GM21576 (cell line): ENCODE measurements around the gene RDH14.
A peak's percentile ranks its signal among the peaks of the same experiment; 100 is the strongest.

Experiments
- ATAC-seq: cut with Tn5 transposase; IDR thresholded peaks from one replicate; pipeline ENCODE4 v1.9.1; 2021; ENCODE audit warnings: mild to moderate bottlenecking, moderate library complexity; ENCODE audit not compliant: unreplicated experiment

The RDH14 gene, protein sequence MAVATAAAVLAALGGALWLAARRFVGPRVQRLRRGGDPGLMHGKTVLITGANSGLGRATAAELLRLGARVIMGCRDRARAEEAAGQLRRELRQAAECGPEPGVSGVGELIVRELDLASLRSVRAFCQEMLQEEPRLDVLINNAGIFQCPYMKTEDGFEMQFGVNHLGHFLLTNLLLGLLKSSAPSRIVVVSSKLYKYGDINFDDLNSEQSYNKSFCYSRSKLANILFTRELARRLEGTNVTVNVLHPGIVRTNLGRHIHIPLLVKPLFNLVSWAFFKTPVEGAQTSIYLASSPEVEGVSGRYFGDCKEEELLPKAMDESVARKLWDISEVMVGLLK

DNA sequence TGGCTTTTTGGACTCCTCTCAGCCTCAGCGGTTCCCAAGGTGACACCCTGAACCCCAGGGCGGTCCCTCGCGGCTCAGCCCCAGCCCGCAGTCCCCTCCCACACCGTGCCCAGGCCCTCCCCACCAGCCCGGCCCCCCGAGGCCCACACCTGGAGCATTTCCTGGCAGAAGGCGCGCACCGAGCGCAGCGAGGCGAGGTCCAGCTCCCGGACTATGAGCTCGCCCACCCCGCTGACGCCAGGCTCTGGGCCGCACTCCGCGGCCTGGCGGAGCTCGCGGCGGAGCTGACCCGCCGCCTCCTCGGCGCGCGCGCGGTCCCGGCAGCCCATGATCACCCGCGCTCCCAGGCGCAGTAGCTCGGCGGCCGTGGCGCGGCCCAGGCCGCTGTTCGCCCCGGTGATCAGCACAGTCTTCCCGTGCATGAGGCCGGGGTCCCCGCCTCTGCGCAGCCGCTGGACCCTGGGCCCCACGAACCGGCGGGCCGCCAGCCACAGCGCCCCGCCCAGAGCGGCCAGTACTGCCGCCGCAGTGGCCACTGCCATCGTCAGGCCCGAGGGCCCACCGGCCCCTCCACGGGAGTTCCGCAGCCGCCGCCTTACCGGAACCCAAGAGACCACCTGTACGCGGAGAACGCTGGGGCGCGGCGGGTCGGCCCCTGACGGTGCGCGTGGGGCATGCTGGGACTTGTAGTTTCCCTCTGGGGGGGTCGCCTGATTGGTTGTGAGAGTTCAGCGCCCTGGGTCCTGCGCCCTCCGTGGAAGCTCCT lies at the start of gene RDH14:
RDH14 (minus strand) TSS at position 623 of the 766 bp plus-strand sequence; CDS start at position 542, 81 bp downstream.
- peak; percentile 95 for ATAC-seq

DNA sequence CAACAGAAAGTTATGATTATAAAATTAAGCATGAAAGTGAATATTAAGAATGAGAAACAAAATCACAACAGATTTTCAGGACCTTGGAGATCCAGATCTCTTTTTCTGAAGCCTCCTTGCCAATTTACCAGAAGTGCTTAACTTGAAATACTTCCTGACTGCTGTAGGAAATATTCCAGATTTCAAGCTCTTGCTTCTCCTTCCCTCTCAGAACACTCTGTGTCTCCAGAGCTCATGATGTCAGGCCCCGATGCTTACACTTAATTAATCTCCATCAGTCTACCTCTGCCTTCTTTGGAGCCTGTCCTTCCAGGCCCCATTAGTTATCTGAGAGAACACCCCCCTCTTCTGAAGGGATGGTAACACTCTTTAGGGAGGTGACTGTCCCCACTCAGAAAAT lies 49.6 kb upstream of the RDH14 start:
- ATAC-seq: no peak

DNA sequence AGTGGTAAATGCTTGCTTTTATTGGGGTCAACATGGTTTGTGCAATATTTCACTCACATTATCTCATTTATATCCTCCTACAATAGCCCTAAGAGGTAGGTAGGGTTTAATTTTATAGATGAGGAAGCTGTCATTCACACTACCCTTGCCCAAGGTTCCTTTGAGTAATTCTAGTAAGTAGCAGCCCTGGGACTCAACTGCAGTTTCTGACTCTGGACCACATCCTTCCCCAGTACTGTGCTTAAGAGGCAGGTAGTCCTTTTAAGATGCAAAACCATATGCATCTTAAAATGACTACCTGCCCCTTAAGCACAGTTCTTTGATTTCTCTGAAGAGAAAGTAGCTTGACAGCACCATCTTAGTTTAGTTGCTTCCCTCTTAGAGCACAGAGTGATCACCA lies 44.7 kb upstream of the RDH14 start:
- ATAC-seq: no peak

DNA sequence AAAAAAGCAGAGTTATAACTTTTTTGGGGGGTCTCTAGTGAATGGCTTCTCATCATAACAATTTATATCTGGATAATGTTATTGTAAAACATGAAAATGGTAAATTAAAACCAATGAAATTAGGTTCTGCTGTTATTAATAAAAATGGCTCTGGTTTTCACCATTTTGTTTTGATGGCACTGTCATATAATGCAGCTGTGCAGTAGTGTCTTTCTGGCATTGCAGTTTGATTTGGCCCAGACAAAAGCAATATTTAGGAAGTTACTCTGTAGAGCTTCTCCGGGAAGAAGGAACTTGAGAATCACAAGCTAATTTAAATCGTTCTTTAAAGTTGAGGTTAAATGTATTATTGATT lies 44.1 kb upstream of the RDH14 start:
- no peak for ATAC-seq

DNA sequence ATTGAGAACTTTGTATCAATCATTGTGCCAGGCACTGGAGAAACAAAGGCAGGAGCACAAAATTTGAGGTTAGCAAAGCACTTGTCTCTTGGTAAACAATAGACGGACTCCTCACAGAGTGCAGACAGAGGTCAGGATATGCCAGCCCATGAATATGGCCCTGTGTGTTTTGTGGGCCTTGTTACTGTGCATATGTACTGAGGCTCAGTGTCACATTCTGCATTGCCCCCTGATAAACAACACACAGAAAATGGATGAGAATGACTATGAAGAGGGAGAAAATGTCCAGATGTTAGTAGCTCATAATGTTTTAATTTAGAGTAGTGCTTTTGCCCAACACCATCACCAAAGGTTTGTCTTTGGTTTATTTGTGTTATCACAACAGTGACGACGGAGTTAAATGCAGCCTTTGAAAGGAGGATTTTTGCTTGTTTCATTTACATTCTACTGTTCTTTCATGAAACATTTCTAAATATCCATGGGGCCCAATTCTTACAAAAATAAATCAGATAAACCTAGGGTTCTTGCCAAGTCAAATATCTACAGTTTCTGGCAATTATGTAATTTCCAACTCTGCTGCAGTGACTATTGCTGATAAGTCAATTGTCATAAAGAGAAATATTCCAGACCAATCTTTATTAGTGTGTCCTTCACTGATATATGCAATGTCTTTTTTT lies 43.5 kb upstream of the RDH14 start:
- ATAC-seq: no peak

DNA sequence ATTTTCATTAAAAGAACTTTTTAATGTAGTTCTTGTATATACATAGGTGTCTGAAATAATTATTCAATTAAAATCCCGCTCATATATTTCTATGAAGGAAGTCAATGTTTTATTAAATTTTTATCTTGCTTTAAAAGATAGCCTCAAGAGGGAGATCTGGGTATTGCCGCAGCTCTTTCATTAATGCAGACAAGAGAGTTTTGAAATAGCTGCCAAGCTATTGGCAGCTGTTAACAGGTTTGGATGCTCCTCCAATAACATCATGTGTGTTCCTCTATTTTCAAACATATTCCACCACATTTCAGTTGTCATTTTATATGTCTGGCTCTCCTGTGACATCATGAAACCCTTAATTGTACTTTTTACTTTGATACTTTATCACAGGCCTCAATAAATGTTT lies 41.8 kb upstream of the RDH14 start:
- ATAC-seq: no peak

DNA sequence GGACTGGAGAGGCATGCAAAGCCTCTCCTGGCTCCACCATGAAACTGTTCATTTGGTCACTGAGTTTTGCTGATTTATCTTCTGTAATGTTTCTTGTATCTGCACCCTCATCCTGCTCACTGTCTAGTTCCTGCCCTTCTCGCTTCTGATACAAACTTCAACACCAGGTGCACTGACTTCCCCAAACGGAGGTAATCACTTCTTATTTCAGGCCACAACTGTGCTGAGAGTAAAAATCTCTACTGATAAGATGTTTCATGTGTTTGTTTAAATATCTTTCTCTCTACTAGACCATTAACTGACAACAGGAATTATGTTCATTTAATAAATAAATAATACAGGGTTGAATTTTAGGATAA lies 39.8 kb upstream of the RDH14 start:
- ATAC-seq: peak; percentile 57

DNA sequence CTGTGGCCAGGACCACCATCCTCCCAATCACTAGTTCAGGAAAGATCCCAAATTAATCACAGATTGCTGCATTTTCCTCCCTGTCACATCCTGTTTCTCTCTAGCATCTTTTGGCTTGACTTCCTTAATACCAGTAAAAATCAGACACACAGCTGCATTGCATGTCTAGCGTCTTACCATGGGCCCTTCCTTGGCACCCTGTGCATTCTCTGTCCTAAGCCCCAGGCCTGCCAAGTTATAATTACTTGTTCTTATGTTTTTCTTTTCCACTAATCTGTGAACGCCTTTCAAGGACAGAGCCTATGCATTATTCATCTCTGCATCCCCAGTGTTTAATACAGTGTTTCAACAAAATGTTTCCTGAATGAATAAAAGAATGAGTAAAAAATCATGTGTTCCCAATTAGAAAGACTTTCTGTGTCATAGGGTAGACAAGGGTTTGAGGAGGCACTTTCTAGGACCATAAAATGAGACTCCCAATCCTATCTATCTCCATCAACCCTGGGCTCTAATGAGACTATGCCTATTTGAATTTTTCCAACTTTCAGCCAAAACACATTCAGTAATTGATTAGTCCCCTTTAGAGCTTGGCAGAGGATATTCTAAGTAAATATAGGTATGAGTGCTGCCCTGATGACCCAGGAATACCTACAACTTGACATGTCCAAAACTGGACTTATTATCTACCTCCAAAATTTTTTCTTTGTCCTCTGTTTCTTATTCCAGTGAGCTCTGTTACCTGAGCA lies 39.2 kb upstream of the RDH14 start:
- no peak for ATAC-seq

DNA sequence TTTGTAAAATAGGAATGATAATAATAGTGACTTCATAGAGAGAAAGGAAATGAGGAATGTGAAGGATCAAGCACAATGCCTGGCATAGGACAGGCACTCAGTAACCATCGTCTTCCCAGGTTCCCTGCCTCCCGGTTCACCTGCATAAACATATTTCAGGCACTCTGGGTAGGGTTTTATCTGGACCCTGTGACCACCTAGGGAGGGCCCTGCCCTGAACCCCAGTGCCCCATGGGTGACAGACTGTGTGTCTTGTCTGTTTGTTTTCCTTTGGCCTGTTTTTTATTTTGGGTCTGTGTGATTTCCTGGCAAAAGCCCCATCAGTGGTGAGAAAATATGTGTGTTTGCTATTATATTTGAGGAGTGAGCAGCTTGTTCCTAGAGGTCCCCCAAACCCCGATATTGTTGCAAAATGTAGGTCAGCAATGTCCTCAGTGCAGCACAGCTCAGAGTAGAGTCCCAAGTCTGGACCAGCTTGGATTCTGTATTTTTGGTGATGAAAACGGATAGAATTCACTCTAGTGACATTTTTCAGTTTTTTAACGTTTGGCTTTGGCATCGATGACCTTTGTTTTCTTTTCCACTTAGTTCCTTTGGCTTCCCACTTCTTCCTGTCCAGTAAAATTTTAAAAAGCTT lies 38.5 kb upstream of the RDH14 start:
- no peak for ATAC-seq

DNA sequence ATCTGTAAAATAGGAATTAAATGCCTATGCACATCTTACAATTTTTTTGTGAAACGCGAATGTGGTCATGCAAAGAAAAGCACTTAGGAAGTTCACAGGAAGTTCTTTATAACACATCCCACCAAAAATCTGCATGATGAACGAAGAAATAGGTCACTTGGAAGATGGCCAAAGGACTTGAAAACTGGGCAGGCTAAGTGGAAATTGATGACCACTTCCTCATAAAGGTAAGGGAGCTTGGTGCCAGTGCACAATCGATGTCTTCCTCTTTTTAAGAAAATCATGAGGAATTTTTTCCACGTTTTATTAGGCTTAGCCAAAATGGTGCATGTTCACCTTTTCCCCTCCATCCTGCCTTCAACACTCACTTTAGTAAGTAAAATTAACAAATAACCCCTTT lies 37.2 kb upstream of the RDH14 start:
- ATAC-seq: no peak

DNA sequence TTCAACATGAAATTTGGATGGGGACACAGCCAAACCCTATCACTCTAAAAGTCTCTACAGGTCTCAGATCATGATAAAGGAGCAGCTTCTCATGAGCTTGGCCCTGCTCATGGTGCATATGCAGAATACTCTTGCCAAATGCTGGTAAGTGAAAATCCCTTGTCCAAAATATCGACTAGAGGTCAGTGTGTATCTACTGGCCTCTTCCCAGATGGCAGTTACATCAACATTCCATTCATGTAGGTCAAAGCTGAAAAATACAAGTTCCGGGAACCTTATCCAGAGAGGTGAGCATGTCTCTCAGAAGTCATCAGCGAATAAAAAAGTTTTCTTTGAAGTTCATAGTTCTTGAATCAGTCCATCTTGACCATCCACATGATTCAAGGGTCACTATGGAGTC lies 36.5 kb upstream of the RDH14 start:
- no peak for ATAC-seq

DNA sequence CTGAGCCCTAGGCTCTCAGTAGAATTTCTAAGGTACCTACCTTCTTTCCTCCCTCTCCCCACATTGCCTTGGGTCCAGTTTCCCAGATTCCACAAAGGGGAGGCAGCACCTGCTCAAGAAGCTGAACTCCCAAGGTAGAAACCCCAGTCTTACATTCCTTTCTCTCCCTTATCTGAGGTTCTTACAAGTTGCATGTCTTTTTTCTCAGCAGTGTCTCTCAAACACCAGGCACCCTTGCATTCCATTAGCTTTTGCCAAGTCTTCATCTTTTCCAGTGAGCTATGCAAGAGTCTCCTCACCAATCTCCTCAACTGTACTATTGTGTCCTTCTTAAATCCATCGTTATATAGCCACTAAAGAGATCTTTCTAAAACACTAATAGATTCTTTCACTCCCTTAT lies 33.0 kb upstream of the RDH14 start:
- ATAC-seq: no peak

DNA sequence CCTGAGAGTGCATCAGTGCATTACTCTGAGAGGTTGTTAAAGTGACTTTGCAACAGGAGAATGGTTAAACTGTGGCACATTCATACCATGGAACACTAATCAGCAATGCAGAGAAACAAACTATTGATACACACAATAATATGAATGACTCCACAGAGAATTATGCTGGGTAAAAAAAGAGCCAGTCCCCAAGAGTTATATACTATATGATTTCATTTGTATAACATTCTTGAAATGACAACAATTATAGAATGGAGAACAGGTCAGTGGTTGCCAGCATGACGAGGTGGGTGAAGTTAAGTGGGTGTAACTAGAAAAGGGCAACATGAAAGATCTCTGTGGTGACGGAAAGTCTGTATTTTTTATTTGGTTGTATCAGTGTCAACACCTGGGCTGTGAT lies 31.9 kb upstream of the RDH14 start:
- no peak for ATAC-seq

DNA sequence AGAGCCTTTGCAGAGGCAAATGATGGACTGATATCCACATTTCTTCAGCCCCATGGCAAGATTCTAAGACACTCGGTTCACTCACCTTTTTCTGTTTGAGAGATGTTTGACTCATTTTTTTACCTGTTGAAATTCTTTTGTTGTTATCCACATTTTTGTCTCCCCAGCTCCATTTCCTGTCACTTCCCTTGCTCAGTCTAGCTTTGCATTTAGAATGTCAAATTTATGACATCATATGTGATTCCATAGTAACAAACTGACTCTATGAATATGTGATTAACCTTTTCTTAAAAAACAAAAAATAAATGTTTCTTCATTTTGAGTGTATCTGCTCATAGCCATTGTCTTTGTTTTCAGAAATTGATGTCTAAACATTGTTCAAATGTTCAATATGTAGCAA lies 28.9 kb upstream of the RDH14 start, which contains the start of gene NT5C1B:
NT5C1B (minus strand) TSS at position 216 of the 400 bp plus-strand sequence; CDS start at position 115, 101 bp downstream.
- no peak for ATAC-seq

DNA sequence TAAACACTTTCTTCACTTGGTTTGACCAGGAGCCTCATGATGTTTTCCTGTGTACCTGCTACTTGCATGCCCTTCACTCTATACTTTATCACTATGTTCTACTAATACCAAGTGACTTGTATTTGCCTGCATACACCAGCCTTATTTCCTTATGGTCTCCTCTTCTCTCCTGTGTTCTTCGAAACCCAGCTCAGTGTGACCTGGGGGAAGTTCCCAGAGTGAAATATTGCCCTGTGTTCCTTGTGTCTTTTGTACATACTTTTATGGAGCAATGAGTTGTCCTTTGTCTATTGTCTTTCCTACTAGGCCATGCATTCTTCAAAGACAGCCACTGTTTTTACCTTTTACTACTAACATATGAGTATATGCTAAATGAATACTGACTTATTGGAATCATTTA lies 28.3 kb upstream of the RDH14 start:
- no peak for ATAC-seq

DNA sequence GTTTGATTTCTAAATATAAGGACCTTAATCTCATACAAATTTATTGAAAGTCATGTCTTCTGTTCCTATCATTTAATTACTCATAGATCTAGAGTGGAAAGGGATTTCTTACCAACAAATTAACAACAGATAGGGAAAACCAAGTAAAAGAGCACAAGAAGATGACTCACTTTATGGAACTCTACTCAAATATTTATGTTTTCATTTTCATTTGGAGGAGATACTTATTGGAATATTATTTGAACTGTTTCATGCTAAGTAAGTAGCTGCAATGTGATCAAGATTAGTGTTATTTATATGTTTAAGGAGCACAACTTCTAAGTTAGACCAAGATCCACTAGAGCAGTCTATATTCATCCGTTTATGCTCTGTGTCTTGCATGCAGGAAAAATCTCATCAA lies 27.6 kb upstream of the RDH14 start:
- no peak for ATAC-seq

DNA sequence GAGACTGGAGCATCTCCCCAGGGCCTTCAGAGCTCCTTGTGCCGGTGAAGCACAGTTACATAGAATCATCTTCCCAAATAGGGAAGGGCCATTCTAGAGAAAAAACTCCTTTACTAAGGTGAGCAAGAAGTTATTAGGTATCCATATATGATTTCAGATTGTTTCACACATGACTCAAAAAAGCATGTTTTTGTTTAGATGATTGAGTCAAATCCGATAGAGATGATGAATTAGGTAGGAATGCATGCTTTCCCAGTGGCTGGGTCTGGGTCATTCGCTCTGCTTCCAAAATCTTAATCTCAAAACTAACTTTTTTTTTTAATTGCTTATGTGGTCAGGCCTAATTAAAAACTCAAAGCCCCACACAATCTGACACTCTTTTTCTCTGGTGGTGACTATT lies 25.1 kb upstream of the RDH14 start:
- no peak for ATAC-seq

DNA sequence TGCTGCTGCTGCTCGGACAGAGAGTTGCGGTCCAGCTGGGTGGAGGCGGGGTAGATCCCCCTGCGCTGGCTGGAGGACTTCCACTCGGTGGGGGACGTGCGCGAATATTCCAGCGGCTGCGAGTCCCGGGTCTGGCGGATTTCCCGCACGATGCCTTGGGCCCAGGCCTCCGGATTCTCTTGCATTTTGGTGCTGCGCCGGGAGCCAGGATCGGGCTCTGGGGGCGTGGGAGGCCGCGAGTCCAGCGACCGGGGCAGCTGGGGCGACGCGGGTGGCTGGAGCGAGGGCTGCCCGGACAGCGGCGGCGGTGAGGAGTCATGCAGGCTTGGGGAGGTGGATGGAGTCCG lies 24.1 kb upstream of the RDH14 start:
- ATAC-seq: no peak

DNA sequence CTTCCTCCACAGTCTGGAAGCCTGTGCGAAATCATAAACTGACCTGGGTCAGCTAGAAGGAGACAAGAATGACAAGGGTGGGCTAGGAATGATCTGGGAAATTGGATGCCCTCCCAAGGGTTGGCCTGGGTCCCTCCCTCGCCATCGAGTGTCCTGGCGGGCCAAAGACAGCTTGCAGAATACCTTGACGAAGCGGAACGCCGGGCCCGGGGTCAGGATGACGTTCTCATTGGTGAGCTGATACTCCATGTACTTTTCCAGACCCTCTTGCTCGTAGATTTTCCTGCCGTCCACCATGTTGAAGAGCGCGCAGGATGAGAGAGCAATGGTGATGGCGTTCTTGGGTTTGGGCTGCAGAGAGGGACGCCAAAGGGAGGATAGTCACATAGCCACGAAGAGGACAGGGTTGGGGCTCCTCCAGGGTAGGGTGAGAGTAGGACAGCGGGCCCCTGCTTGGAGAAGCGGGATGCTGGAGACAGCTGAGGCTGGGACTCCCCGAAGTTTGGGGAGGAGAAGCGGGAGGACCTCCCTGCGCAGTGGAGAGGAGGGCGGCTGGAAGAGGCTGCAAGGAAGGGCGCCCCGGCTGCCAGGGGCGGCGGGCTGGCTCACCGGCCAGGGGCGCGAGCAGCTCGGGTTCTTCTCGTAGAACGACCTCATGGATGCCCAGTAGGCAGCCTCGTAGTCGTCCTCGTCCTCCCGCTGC lies 23.6 kb upstream of the RDH14 start:
- no peak for ATAC-seq

DNA sequence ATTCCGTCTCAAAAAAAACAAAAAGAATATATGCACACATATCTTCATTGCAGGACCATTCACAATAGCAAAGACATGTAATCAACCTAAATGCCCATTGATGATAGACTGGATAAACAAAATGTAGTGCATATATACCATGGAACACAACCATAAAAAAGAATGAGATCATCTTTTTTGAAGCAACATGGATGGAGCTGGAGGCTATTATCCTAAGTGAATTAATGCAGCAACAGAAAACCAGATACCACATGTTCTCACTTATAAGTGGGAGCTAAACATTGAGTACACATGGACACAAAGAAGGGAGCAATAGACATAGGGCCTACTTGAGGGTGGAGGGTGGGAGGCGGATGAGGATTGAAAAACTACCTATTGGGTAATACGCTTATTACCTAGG lies 20.2 kb upstream of the RDH14 start:
- ATAC-seq: no peak
